Activated T-helper 1 cell treated with anti-CD3 and anti-CD28 coated beads, Interleukin-12 subunit alpha, Interleukin-12 subunit beta, Interleukin-2, Interleukin-4 antibody, amounts not matched to agents 30 ng/mL and 10 ng/mL and 1 ng/mL, durations not matched to agents 14 hours and 24 hours and 36 hours (primary cell): ENCODE measurements around the gene TNRC18. TPM values are rescaled to one million over a fixed set of nuclear protein-coding genes. Genes with fewer than 3 reads are reported as not detected.

Experiments
- DNase-seq: peaks from one replicate; pipeline ENCODE4 v3.0.0; 2021; ENCODE audit warnings: low spot score
- H3K27ac Mint-ChIP-seq: one replicate; pipeline ENCODE4 v1.8.0; 2021; ENCODE audit warnings: mild to moderate bottlenecking, mixed read lengths
- H3K27me3 Mint-ChIP-seq: one replicate; pipeline ENCODE4 v1.8.0; 2022; ENCODE audit warnings: mild to moderate bottlenecking, moderate library complexity, mixed read lengths; ENCODE audit not compliant: insufficient read depth
- H3K36me3 Mint-ChIP-seq: one replicate; pipeline ENCODE4 v1.8.0; 2021; ENCODE audit warnings: low read depth, mixed read lengths
- H3K4me1 Mint-ChIP-seq: one replicate; pipeline ENCODE4 v1.8.0; 2021; ENCODE audit warnings: low read depth, mixed read lengths
- H3K4me3 Mint-ChIP-seq: one replicate; pipeline ENCODE4 v1.8.0; 2021; ENCODE audit warnings: mild to moderate bottlenecking, moderate library complexity, mixed read lengths
- H3K9me3 Mint-ChIP-seq: one replicate; pipeline ENCODE4 v1.8.0; 2021; ENCODE audit warnings: mixed read lengths
- intact Hi-C: fragments of 100-400 bp; cut with micrococcal nuclease; formaldehyde crosslinking; loops from one replicate; pipeline ENCODE4 v1.15.1; 2024
- total RNA-seq: library from RNA; stranded (reverse); gene quantifications from 2 replicates; pipeline ENCODE4 v1.2.3, GENCODE V29; 2022

Gene TNRC18
- total RNA-seq, 1 donor from 2014 or later: 48.7 TPM

- peaks cover 3% of the 10 kb centered on the region for H3K27me3 Mint-ChIP-seq
- H3K4me1 Mint-ChIP-seq: no peaks in the 10 kb centered on the region
- no peaks in the 10 kb centered on the region for H3K9me3 Mint-ChIP-seq
- H3K36me3 Mint-ChIP-seq: no peaks in the 10 kb centered on the region
- no peak overlapping the region for H3K4me3 Mint-ChIP-seq
- no peak overlapping the region for H3K27ac Mint-ChIP-seq
- no peak for DNase-seq
- intact Hi-C loops: no loop called here
Measured at GRCh38 chr7:5443678-5444077, 20.0 kb upstream of the TNRC18 start.

- Mint-ChIP-seq H3K4me3 (no peak overlapping the region), H3K9me3 (no peaks in the 10 kb centered on the region), H3K27ac (no peak overlapping the region), H3K36me3 (no peaks in the 10 kb centered on the region), H3K4me1 (no peaks in the 10 kb centered on the region), H3K27me3 (peaks cover 3% of the 10 kb centered on the region)
- no peak for DNase-seq
- intact Hi-C loops: no loop called here
Measured at GRCh38 chr7:5442757-5443305, 19.2 kb upstream of the TNRC18 start.

- Mint-ChIP-seq H3K4me3 (no peak overlapping the region), H3K36me3 (no peaks in the 10 kb centered on the region), H3K27ac (no peak overlapping the region), H3K9me3 (no peaks in the 10 kb centered on the region), H3K4me1 (no peaks in the 10 kb centered on the region), H3K27me3 (peaks cover 3% of the 10 kb centered on the region)
- DNase-seq: no peak
- intact Hi-C loops: no loop called here
Measured at GRCh38 chr7:5441840-5442503, 18.3 kb upstream of the TNRC18 start.

GRCh38 chr7:5439572-5440496, 16.2 kb upstream of the TNRC18 start:
- H3K9me3 Mint-ChIP-seq: no peaks in the 10 kb centered on the region
- DNase-seq: no peak

GRCh38 chr7:5439209-5439571, 15.6 kb upstream of the TNRC18 start:
- Mint-ChIP-seq H3K4me1 (no peaks in the 10 kb centered on the region), H3K27me3 (no peaks in the 10 kb centered on the region), H3K9me3 (peaks cover 5% of the 10 kb centered on the region), H3K27ac (no peak overlapping the region), H3K36me3 (no peaks in the 10 kb centered on the region), H3K4me3 (no peak overlapping the region)
- intact Hi-C loops: no loop called here
- no peak for DNase-seq

More at GRCh38 chr7:5439572-5440496, 16.2 kb upstream of the TNRC18 start:
- Mint-ChIP-seq H3K4me3 (no peak overlapping the region), H3K27me3 (peaks cover under 1% of the 10 kb centered on the region), H3K27ac (no peak overlapping the region), H3K4me1 (no peaks in the 10 kb centered on the region), H3K36me3 (no peaks in the 10 kb centered on the region)
- intact Hi-C loops: no loop called here

GRCh38 chr7:5437987-5438386, 14.4 kb upstream of the TNRC18 start:
- no peak overlapping the region for H3K4me3 Mint-ChIP-seq

GRCh38 chr7:5437348-5437892, 13.8 kb upstream of the TNRC18 start:
- intact Hi-C loops: no loop called here
- Mint-ChIP-seq H3K27ac (no peak overlapping the region), H3K9me3 (peaks cover 9% of the 10 kb centered on the region), H3K4me1 (no peaks in the 10 kb centered on the region), H3K36me3 (no peaks in the 10 kb centered on the region), H3K4me3 (no peak overlapping the region), H3K27me3 (peaks cover under 1% of the 10 kb centered on the region)
- DNase-seq: no peak

More at GRCh38 chr7:5437987-5438386, 14.4 kb upstream of the TNRC18 start:
- Mint-ChIP-seq H3K27me3 (no peaks in the 10 kb centered on the region), H3K9me3 (peaks cover 9% of the 10 kb centered on the region), H3K27ac (no peak overlapping the region), H3K4me1 (no peaks in the 10 kb centered on the region), H3K36me3 (no peaks in the 10 kb centered on the region)
- DNase-seq: no peak
- intact Hi-C loops: no loop called here

GRCh38 chr7:5436003-5436678, 12.5 kb upstream of the TNRC18 start:
- no peak for DNase-seq
- intact Hi-C loops: no loop called here
- Mint-ChIP-seq H3K36me3 (no peaks in the 10 kb centered on the region), H3K4me3 (no peak overlapping the region), H3K9me3 (peaks cover 9% of the 10 kb centered on the region), H3K27me3 (peaks cover 14% of the 10 kb centered on the region), H3K27ac (no peak overlapping the region), H3K4me1 (peaks cover 5% of the 10 kb centered on the region)

GRCh38 chr7:5435291-5436002, 11.8 kb upstream of the TNRC18 start:
- H3K9me3 Mint-ChIP-seq: peaks cover 9% of the 10 kb centered on the region

GRCh38 chr7:5433181-5433580, 9.5 kb upstream of the TNRC18 start:
- Mint-ChIP-seq H3K27me3 (peaks cover 36% of the 10 kb centered on the region), H3K36me3 (peaks cover 1% of the 10 kb centered on the region), H3K9me3 (peaks cover 9% of the 10 kb centered on the region), H3K27ac (no peak overlapping the region), H3K4me3 (no peak overlapping the region), H3K4me1 (peaks cover 14% of the 10 kb centered on the region)
- intact Hi-C loops: no loop called here
- no peak for DNase-seq

More at GRCh38 chr7:5435291-5436002, 11.8 kb upstream of the TNRC18 start:
- peaks cover 5% of the 10 kb centered on the region for H3K4me1 Mint-ChIP-seq
- no peak for DNase-seq
- H3K36me3 Mint-ChIP-seq: no peaks in the 10 kb centered on the region
- no peak overlapping the region for H3K4me3 Mint-ChIP-seq
- peaks cover 17% of the 10 kb centered on the region for H3K27me3 Mint-ChIP-seq
- intact Hi-C loops: no loop called here
- no peak overlapping the region for H3K27ac Mint-ChIP-seq

- H3K36me3 Mint-ChIP-seq: peaks cover 1% of the 10 kb centered on the region
- peaks cover 36% of the 10 kb centered on the region for H3K27me3 Mint-ChIP-seq
- H3K27ac Mint-ChIP-seq: no peak overlapping the region
- H3K4me3 Mint-ChIP-seq: no peak overlapping the region
- H3K9me3 Mint-ChIP-seq: peaks cover 9% of the 10 kb centered on the region
- H3K4me1 Mint-ChIP-seq: peaks cover 14% of the 10 kb centered on the region
- no peak for DNase-seq
- intact Hi-C loops: no loop called here
Measured at GRCh38 chr7:5432691-5433090, 9.1 kb upstream of the TNRC18 start.

- no peak overlapping the region for H3K27ac Mint-ChIP-seq
- H3K36me3 Mint-ChIP-seq: peaks cover 1% of the 10 kb centered on the region
- no peak overlapping the region for H3K4me3 Mint-ChIP-seq
- H3K4me1 Mint-ChIP-seq: peaks cover 14% of the 10 kb centered on the region
- intact Hi-C loops: loop anchor here (2.0 kb wide), 1 partner anchor 15 kb away; no protein-coding TSS in a partner anchor
- H3K27me3 Mint-ChIP-seq: peaks cover 40% of the 10 kb centered on the region
- no peak for DNase-seq
- H3K9me3 Mint-ChIP-seq: peaks cover 9% of the 10 kb centered on the region
Measured at GRCh38 chr7:5431560-5432015, 8.0 kb upstream of the TNRC18 start.
